Measurements from ENCODE around the gene TTN. TPM values are rescaled to one million over a fixed set of nuclear protein-coding genes. Genes with fewer than 3 reads are reported as not detected.

The TTN gene
- polyA plus RNA-seq, 3 donors = under 0.01 to 0.12 (median 0.08) TPM

DNA sequence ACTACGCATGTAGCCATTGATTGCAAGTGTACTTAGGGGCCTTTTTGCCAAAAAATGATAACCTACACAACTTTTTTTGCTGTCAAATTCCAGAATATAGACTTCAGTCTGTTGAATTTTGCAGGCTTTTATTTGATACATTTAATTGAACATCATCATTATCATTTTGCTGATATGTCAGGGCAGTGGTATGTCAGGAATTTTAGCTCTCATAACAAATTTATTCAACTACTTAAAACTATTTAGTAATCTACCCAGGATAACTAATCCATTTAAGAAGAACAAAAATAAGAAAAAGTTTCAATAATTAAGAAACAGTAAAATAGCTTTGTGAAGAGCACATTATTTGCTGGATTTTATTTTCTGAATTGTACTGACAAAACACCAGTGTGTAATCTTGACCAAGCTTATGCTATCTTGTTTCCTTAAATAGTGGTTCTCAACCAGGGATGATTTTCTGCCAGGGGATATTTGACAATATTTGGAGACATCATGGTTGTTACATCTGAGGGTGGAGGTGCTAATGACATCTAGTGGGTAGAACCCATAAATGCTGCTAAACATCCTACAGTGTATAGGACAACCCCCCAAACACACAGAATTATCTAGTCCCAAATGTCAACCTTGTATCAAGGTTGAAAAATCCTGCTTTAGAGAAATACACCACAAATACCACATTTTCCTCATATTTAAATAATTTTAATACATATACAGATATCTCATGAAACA, 12.1 kb upstream of the TTN start:
- WGBS (ENCODE audit: insufficient coverage) = no CpG with 5 or more reads among the region's 1 CpG
- Histone ChIP-seq H3K79me2 (ENCODE audit: insufficient read depth, low read length) (no peaks in the 10 kb centered on the region), H3K4me2 (replicated peaks; ENCODE audit: extremely low read depth, low read length, poor library complexity, severe bottlenecking) (no peak overlapping the region), H3K27ac (ENCODE audit: low read depth in 1 of 2, low read length in 2 of 2) (no peak overlapping the region), H3K27me3 (ENCODE audit: control insufficient read depth in 2 of 2, insufficient read depth in 2 of 2, low read length in 2 of 2) (no peaks in the 10 kb centered on the region), H4K20me1 (ENCODE audit: insufficient read depth, low read length) (no peaks in the 10 kb centered on the region), H3K9ac (ENCODE audit: insufficient read depth, low read length, poor library complexity, severe bottlenecking) (no peak overlapping the region), H2AFZ (ENCODE audit: insufficient read depth, low read depth, low read length, poor library complexity, severe bottlenecking) (no peak overlapping the region), H3K9me3 (replicated peaks in 1 of 2; ENCODE audit: control insufficient read depth in 1 of 2, insufficient read depth in 1 of 2, low read length in 2 of 2) (no peaks in the 10 kb centered on the region), H3K4me3 (replicated peaks in 1 of 3; ENCODE audit: low read depth in 2 of 3, low read length in 3 of 3) (no peak overlapping the region), H3K36me3 (replicated peaks in 1 of 2; ENCODE audit: control insufficient read depth in 1 of 2, insufficient read depth in 2 of 2, low read length in 2 of 2) (no peaks in the 10 kb centered on the region), H3K4me1 (ENCODE audit: control insufficient read depth in 1 of 2, insufficient read depth in 2 of 2, low read length in 2 of 2) (no peaks in the 10 kb centered on the region)
- intact Hi-C loops (cut with micrococcal nuclease) = no loop called here
- Mint-ChIP-seq H3K36me3 (no peaks in the 10 kb centered on the region), H3K27ac (no peak overlapping the region), H3K27me3 (ENCODE audit: low read depth in 3 of 3) (no peaks in the 10 kb centered on the region), H3K4me3 (no peak overlapping the region), H3K4me1 (peaks cover 4% of the 10 kb centered on the region), H3K9me3 (peaks cover 0 to 2% (median 0%) of the 10 kb centered on the region in 7 donors)
- DNase-seq = no peak
- TF ChIP-seq, protein P1, sequence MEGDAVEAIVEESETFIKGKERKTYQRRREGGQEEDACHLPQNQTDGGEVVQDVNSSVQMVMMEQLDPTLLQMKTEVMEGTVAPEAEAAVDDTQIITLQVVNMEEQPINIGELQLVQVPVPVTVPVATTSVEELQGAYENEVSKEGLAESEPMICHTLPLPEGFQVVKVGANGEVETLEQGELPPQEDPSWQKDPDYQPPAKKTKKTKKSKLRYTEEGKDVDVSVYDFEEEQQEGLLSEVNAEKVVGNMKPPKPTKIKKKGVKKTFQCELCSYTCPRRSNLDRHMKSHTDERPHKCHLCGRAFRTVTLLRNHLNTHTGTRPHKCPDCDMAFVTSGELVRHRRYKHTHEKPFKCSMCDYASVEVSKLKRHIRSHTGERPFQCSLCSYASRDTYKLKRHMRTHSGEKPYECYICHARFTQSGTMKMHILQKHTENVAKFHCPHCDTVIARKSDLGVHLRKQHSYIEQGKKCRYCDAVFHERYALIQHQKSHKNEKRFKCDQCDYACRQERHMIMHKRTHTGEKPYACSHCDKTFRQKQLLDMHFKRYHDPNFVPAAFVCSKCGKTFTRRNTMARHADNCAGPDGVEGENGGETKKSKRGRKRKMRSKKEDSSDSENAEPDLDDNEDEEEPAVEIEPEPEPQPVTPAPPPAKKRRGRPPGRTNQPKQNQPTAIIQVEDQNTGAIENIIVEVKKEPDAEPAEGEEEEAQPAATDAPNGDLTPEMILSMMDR (IDR thresholded peaks at IDR 0.05) = no peak

DNA sequence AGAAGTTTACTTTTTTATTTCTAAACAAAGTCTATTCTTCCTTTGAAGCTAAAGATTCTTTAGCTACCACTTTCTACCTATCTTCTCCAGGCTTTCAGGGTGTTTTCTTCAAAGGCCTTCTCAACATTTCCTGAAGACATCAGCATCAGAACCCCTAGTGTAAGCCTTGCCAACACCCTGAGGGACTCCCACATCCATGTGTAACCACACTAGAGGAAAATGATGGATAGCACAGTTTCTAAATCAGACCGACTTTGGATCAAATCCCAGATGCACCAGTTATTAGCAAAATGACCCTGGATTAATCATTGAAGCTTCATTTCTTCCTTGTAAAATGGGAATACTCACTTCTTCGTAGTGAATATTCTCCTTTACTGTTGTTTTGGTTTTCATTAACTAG, 4.7 kb upstream of the TTN start:
- no peak for DNase-seq
- H3K27ac Mint-ChIP-seq = no peak overlapping the region
- H3K27ac ChIP-seq (ENCODE audit: low read depth in 1 of 2, low read length in 2 of 2) = no peak overlapping the region
- no peak overlapping the region for H3K4me3 ChIP-seq (replicated peaks in 1 of 3; ENCODE audit: low read depth in 2 of 3, low read length in 3 of 3)
- no peaks in the 10 kb centered on the region for H3K27me3 Mint-ChIP-seq (ENCODE audit: low read depth in 3 of 3)
- no peak overlapping the region for H3K4me3 Mint-ChIP-seq
- H3K9me3 Mint-ChIP-seq = no peaks in the 10 kb centered on the region
- no CpG with 5 or more reads among the region's 2 CpGs for WGBS (ENCODE audit: insufficient coverage)
- no peaks in the 10 kb centered on the region for H3K79me2 ChIP-seq (ENCODE audit: insufficient read depth, low read length)
- H2AFZ ChIP-seq (ENCODE audit: insufficient read depth, low read depth, low read length, poor library complexity, severe bottlenecking) = no peak overlapping the region
- no peaks in the 10 kb centered on the region for H3K4me1 Mint-ChIP-seq
- H3K27me3 ChIP-seq (ENCODE audit: control insufficient read depth in 2 of 2, insufficient read depth in 2 of 2, low read length in 2 of 2) = no peaks in the 10 kb centered on the region
- TF ChIP-seq, protein P1 (IDR thresholded peaks at IDR 0.05) = no peak
- H3K9me3 ChIP-seq (replicated peaks in 1 of 2; ENCODE audit: control insufficient read depth in 1 of 2, insufficient read depth in 1 of 2, low read length in 2 of 2) = no peaks in the 10 kb centered on the region
- H4K20me1 ChIP-seq (ENCODE audit: insufficient read depth, low read length) = no peaks in the 10 kb centered on the region
- H3K4me2 ChIP-seq (replicated peaks; ENCODE audit: extremely low read depth, low read length, poor library complexity, severe bottlenecking) = no peak overlapping the region
- no peaks in the 10 kb centered on the region for H3K36me3 ChIP-seq (replicated peaks in 1 of 2; ENCODE audit: control insufficient read depth in 1 of 2, insufficient read depth in 2 of 2, low read length in 2 of 2)
- no peak overlapping the region for H3K9ac ChIP-seq (ENCODE audit: insufficient read depth, low read length, poor library complexity, severe bottlenecking)
- no peaks in the 10 kb centered on the region for H3K4me1 ChIP-seq (ENCODE audit: control insufficient read depth in 1 of 2, insufficient read depth in 2 of 2, low read length in 2 of 2)
- intact Hi-C loops (cut with micrococcal nuclease) = no loop called here
- no peaks in the 10 kb centered on the region for H3K36me3 Mint-ChIP-seq

Data from CD14-positive monocyte (primary cell).